ENCODE measurements around the gene PIK3R4.

The PIK3R4 gene

GRCh38 chr3:130739848-130740247 lies 6.8 kb downstream of the PIK3R4 start:
- no peak overlapping the region for H3K4me3 ChIP-seq (ENCODE audit: low read depth in 1 of 2, low read length in 2 of 2)
- H3K9me3 ChIP-seq (ENCODE audit: control insufficient read depth in 1 of 2, low read length in 2 of 2), result no peaks in the 10 kb centered on the region
- H3K27ac ChIP-seq (ENCODE audit: low read length), result no peak overlapping the region
- peaks cover 0 to 27% of the 10 kb centered on the region in 2 donors for H3K36me3 ChIP-seq (ENCODE audit: control insufficient read depth in 1 of 2, insufficient read depth in 2 of 2, low read length in 2 of 2)
- no peaks in the 10 kb centered on the region for H3K27me3 ChIP-seq (ENCODE audit: low read depth, low read length)
- peaks cover 0 to 38% of the 10 kb centered on the region in 2 donors for H3K4me1 ChIP-seq (ENCODE audit: control insufficient read depth in 1 of 2, insufficient read depth in 2 of 2, low read length in 2 of 2)

DNA sequence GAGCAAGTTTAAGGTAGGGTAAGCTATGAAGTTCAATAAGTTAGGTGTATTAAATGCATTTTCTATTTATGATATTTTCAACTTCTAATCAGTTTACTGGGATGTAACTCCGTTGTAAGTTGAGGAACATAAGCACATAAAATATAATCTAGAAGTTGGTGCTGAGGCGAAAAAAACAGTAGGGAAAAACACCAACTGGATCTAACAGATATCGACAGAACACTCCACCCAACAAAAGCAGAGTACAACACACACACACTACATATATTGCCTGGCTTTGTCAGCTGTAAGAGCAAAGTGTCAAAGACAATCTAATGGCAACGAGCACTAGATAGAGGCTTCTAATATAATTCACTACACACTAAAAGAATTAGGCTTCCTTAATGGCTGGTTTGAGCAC lies 8.4 kb downstream of the PIK3R4 start:
- peaks cover 0 to 22% of the 10 kb centered on the region in 2 donors for H3K4me1 ChIP-seq (ENCODE audit: control insufficient read depth in 1 of 2, insufficient read depth in 2 of 2, low read length in 2 of 2)
- no peak overlapping the region for H3K4me3 ChIP-seq (ENCODE audit: low read depth in 1 of 2, low read length in 2 of 2)
- H3K9me3 ChIP-seq (ENCODE audit: control insufficient read depth in 1 of 2, low read length in 2 of 2), result no peaks in the 10 kb centered on the region
- H3K36me3 ChIP-seq (ENCODE audit: control insufficient read depth in 1 of 2, insufficient read depth in 2 of 2, low read length in 2 of 2), result peaks cover 11 to 32% of the 10 kb centered on the region in 2 donors
- no peaks in the 10 kb centered on the region for H3K27me3 ChIP-seq (ENCODE audit: low read depth, low read length)
- H3K27ac ChIP-seq (ENCODE audit: low read length), result no peak overlapping the region

- H3K4me3 ChIP-seq (ENCODE audit: low read depth in 1 of 2, low read length in 2 of 2), result no peak overlapping the region
- peaks cover 11 to 36% of the 10 kb centered on the region in 2 donors for H3K36me3 ChIP-seq (ENCODE audit: control insufficient read depth in 1 of 2, insufficient read depth in 2 of 2, low read length in 2 of 2)
- H3K27ac ChIP-seq (ENCODE audit: low read length), result no peak overlapping the region
- H3K9me3 ChIP-seq (ENCODE audit: control insufficient read depth in 1 of 2, low read length in 2 of 2), result no peaks in the 10 kb centered on the region
- H3K27me3 ChIP-seq (ENCODE audit: low read depth, low read length), result no peaks in the 10 kb centered on the region
- peaks cover 0 to 17% of the 10 kb centered on the region in 2 donors for H3K4me1 ChIP-seq (ENCODE audit: control insufficient read depth in 1 of 2, insufficient read depth in 2 of 2, low read length in 2 of 2)
Observed at GRCh38 chr3:130737622-130738021, 9.0 kb downstream of the PIK3R4 start.

GRCh38 chr3:130733236-130733875 lies 13.3 kb downstream of the PIK3R4 start:
- Histone ChIP-seq H3K27ac (ENCODE audit: low read length) (no peak overlapping the region), H3K9me3 (ENCODE audit: control insufficient read depth in 1 of 2, low read length in 2 of 2) (no peaks in the 10 kb centered on the region), H3K36me3 (ENCODE audit: control insufficient read depth in 1 of 2, insufficient read depth in 2 of 2, low read length in 2 of 2) (peaks cover 11 to 35% of the 10 kb centered on the region in 2 donors), H3K27me3 (ENCODE audit: low read depth, low read length) (no peaks in the 10 kb centered on the region), H3K4me3 (ENCODE audit: low read depth in 1 of 2, low read length in 2 of 2) (no peak overlapping the region), H3K4me1 (ENCODE audit: control insufficient read depth in 1 of 2, insufficient read depth in 2 of 2, low read length in 2 of 2) (peaks cover 0 to 6% of the 10 kb centered on the region in 2 donors)

- Histone ChIP-seq H3K27me3 (ENCODE audit: low read depth, low read length) (no peaks in the 10 kb centered on the region), H3K9me3 (ENCODE audit: control insufficient read depth in 1 of 2, low read length in 2 of 2) (no peaks in the 10 kb centered on the region), H3K4me1 (ENCODE audit: control insufficient read depth in 1 of 2, insufficient read depth in 2 of 2, low read length in 2 of 2) (peaks cover 0 to 9% of the 10 kb centered on the region in 2 donors), H3K4me3 (ENCODE audit: low read depth in 1 of 2, low read length in 2 of 2) (no peak overlapping the region), H3K36me3 (ENCODE audit: control insufficient read depth in 1 of 2, insufficient read depth in 2 of 2, low read length in 2 of 2) (peaks cover 11 to 35% of the 10 kb centered on the region in 2 donors), H3K27ac (ENCODE audit: low read length) (no peak overlapping the region)
Observed at GRCh38 chr3:130732501-130732900, 14.1 kb downstream of the PIK3R4 start.

- Histone ChIP-seq H3K4me3 (ENCODE audit: low read depth in 1 of 2, low read length in 2 of 2) (no peak overlapping the region), H3K27me3 (ENCODE audit: low read depth, low read length) (no peaks in the 10 kb centered on the region), H3K9me3 (ENCODE audit: control insufficient read depth in 1 of 2, low read length in 2 of 2) (no peaks in the 10 kb centered on the region), H3K36me3 (ENCODE audit: control insufficient read depth in 1 of 2, insufficient read depth in 2 of 2, low read length in 2 of 2) (peaks cover 11 to 31% of the 10 kb centered on the region in 2 donors), H3K4me1 (ENCODE audit: control insufficient read depth in 1 of 2, insufficient read depth in 2 of 2, low read length in 2 of 2) (peaks cover 0 to 9% of the 10 kb centered on the region in 2 donors), H3K27ac (ENCODE audit: low read length) (no peak overlapping the region)
Observed at GRCh38 chr3:130731817-130732216, 14.8 kb downstream of the PIK3R4 start.

GRCh38 chr3:130729154-130729553 lies 17.5 kb downstream of the PIK3R4 start:
- Histone ChIP-seq H3K9me3 (ENCODE audit: control insufficient read depth in 1 of 2, low read length in 2 of 2) (no peaks in the 10 kb centered on the region), H3K4me3 (ENCODE audit: low read depth in 1 of 2, low read length in 2 of 2) (no peak overlapping the region), H3K36me3 (ENCODE audit: control insufficient read depth in 1 of 2, insufficient read depth in 2 of 2, low read length in 2 of 2) (peaks cover 6 to 18% of the 10 kb centered on the region in 2 donors), H3K4me1 (ENCODE audit: control insufficient read depth in 1 of 2, insufficient read depth in 2 of 2, low read length in 2 of 2) (peaks cover 0 to 9% of the 10 kb centered on the region in 2 donors), H3K27ac (ENCODE audit: low read length) (no peak overlapping the region), H3K27me3 (ENCODE audit: low read depth, low read length) (no peaks in the 10 kb centered on the region)

GRCh38 chr3:130728037-130728436 lies 18.6 kb downstream of the PIK3R4 start:
- H3K4me1 ChIP-seq (ENCODE audit: control insufficient read depth in 1 of 2, insufficient read depth in 2 of 2, low read length in 2 of 2), result peaks cover 0 to 9% of the 10 kb centered on the region in 2 donors
- no peak overlapping the region for H3K4me3 ChIP-seq (ENCODE audit: low read depth in 1 of 2, low read length in 2 of 2)
- no peaks in the 10 kb centered on the region for H3K27me3 ChIP-seq (ENCODE audit: low read depth, low read length)
- no peaks in the 10 kb centered on the region for H3K9me3 ChIP-seq (ENCODE audit: control insufficient read depth in 1 of 2, low read length in 2 of 2)
- no peak overlapping the region for H3K27ac ChIP-seq (ENCODE audit: low read length)
- H3K36me3 ChIP-seq (ENCODE audit: control insufficient read depth in 1 of 2, insufficient read depth in 2 of 2, low read length in 2 of 2), result peaks cover 0 to 8% of the 10 kb centered on the region in 2 donors

DNA sequence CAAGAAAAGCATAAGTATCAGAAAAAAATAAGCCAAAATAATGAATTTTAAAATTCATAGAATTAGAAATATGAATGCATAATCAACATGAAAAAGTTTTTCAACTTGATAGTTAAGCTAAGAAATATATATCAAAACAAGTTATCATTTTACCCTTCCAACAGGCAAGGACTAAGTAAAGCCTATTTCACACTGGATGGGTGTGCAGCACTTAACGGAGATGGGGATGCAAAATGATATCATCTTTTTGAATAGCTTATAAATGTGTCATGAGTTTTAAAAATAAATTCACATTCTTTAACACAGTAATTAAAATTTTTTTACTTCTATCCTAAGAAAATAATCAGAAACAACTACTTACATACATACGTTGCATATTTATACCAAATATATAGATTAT lies 20.9 kb downstream of the PIK3R4 start:
- H3K27me3 ChIP-seq (ENCODE audit: low read depth, low read length), result no peaks in the 10 kb centered on the region
- peaks cover 0 to 9% of the 10 kb centered on the region in 2 donors for H3K4me1 ChIP-seq (ENCODE audit: control insufficient read depth in 1 of 2, insufficient read depth in 2 of 2, low read length in 2 of 2)
- no peak overlapping the region for H3K4me3 ChIP-seq (ENCODE audit: low read depth in 1 of 2, low read length in 2 of 2)
- H3K36me3 ChIP-seq (ENCODE audit: control insufficient read depth in 1 of 2, insufficient read depth in 2 of 2, low read length in 2 of 2), result peaks cover 0 to 5% of the 10 kb centered on the region in 2 donors
- no peaks in the 10 kb centered on the region for H3K9me3 ChIP-seq (ENCODE audit: control insufficient read depth in 1 of 2, low read length in 2 of 2)
- no peak overlapping the region for H3K27ac ChIP-seq (ENCODE audit: low read length)

- Histone ChIP-seq H3K4me1 (ENCODE audit: control insufficient read depth in 1 of 2, insufficient read depth in 2 of 2, low read length in 2 of 2) (no peaks in the 10 kb centered on the region), H3K36me3 (ENCODE audit: control insufficient read depth in 1 of 2, insufficient read depth in 2 of 2, low read length in 2 of 2) (peaks cover 11 to 32% of the 10 kb centered on the region in 2 donors), H3K27ac (ENCODE audit: low read length) (no peak overlapping the region), H3K4me3 (ENCODE audit: low read depth in 1 of 2, low read length in 2 of 2) (no peak overlapping the region), H3K27me3 (ENCODE audit: low read depth, low read length) (no peaks in the 10 kb centered on the region), H3K9me3 (ENCODE audit: control insufficient read depth in 1 of 2, low read length in 2 of 2) (no peaks in the 10 kb centered on the region)
Observed at GRCh38 chr3:130715616-130716015, 31.0 kb downstream of the PIK3R4 start.

DNA sequence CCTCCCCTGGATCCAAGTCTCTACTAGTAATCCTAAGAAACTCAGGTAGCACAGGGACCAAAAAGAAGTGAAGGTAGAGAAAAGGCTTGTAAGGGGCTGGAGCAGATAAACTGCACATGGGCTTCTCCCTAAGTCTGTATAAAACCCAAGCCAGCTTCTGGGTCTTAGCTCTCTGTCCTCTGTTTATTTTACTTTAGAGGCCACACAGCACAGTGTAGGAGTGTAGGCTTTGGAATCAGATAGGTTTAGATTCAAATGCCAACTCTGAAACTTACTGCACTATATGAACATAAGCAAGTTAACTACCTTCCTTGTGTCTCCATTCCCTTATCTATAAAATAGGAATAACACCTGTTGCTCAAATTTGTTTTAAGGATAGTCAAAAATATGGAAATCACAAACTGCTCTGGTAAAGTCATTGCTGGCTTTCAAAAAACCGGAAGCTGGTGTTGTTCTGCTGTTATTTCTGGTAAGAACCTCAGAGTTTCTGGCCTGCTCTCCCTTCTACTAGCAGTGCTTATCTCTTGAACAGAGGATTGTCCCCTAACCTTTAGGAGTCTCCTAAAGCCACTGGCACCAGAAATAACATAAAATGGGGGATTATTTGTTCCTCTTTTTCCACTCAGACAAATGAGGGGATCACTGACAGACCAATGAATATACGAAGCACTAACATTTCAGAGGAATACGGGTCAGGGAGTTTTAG lies 33.8 kb downstream of the PIK3R4 start:
- no peaks in the 10 kb centered on the region for H3K27me3 ChIP-seq (ENCODE audit: low read depth, low read length)
- H3K4me1 ChIP-seq (ENCODE audit: control insufficient read depth in 1 of 2, insufficient read depth in 2 of 2, low read length in 2 of 2), result no peaks in the 10 kb centered on the region
- H3K36me3 ChIP-seq (ENCODE audit: control insufficient read depth in 1 of 2, insufficient read depth in 2 of 2, low read length in 2 of 2), result peaks cover 11 to 32% of the 10 kb centered on the region in 2 donors
- H3K27ac ChIP-seq (ENCODE audit: low read length), result no peak overlapping the region
- H3K4me3 ChIP-seq (ENCODE audit: low read depth in 1 of 2, low read length in 2 of 2), result no peak overlapping the region
- H3K9me3 ChIP-seq (ENCODE audit: control insufficient read depth in 1 of 2, low read length in 2 of 2), result no peaks in the 10 kb centered on the region
